WTC11 (cell line): ENCODE results near the gene CCM2. TPM values are rescaled to one million over a fixed set of nuclear protein-coding genes. Genes with fewer than 3 reads are reported as not detected.
"Not testable (repeated sequence)": the region's sequence is repeated elsewhere in the genome, so short reads cannot be mapped to it uniquely, and the experiment has no call there.

Experiments used
- ATAC-seq: fragments of 200-7000 bp; cut with Tn5 transposase; 2 replicates; pipeline ENCODE4 v1.10.0; 2021; ENCODE audit warnings: mild to moderate bottlenecking, moderate library complexity
- CTCF ChIA-PET: fragments of 300-600 bp; sonication (Branson Sonifier 250); formaldehyde crosslinking; loops from one replicate; lab custom pipeline; 2021; ENCODE audit warnings: antibody characterized with exemption; lab: Charles Lee
- POLR2A ChIA-PET: fragments of 350-600 bp; sonication (Branson Sonifier 250); formaldehyde crosslinking; loops from one replicate; lab custom pipeline; 2021; ENCODE audit warnings: antibody characterized with exemption; lab: Charles Lee
- DNase-seq: peaks from one replicate; pipeline ENCODE4 v3.0.0; 2021; ENCODE audit warnings: low spot score
- H3K27ac Mint-ChIP-seq: 2 replicates; pipeline ENCODE4 v1.8.0; 2021; ENCODE audit warnings: mixed read lengths
- H3K27me3 Mint-ChIP-seq: 2 replicates; pipeline ENCODE4 v1.8.0; 2021; ENCODE audit warnings: low read depth, mild to moderate bottlenecking, moderate library complexity, mixed read lengths
- H3K36me3 Mint-ChIP-seq: 2 replicates; pipeline ENCODE4 v1.8.0; 2021; ENCODE audit warnings: mixed read lengths
- H3K4me1 Mint-ChIP-seq: 2 replicates; pipeline ENCODE4 v1.8.0; 2022; ENCODE audit warnings: mixed read lengths
- H3K4me3 Mint-ChIP-seq: 2 replicates; pipeline ENCODE4 v1.8.0; 2021; ENCODE audit warnings: mild to moderate bottlenecking, moderate library complexity, mixed read lengths
- H3K9me3 Mint-ChIP-seq: 2 replicates; pipeline ENCODE4 v1.8.0; 2021; ENCODE audit warnings: mixed read lengths
- CREB1 ChIP-seq: sonication (generic); formaldehyde crosslinking; IDR thresholded peaks from 2 replicates; pipeline ENCODE4 v1.8.0; 2023; ENCODE audit warnings: mild to moderate bottlenecking, missing genetic modification reagents
- CTCF ChIP-seq: fragments of 200-600 bp; IDR thresholded peaks from 2 replicates; pipeline ENCODE4 v1.8.0; 2022; ENCODE audit warnings: antibody characterized with exemption
- IRF1 ChIP-seq: sonication (generic); formaldehyde crosslinking; IDR thresholded peaks from 2 replicates; pipeline ENCODE4 v1.8.0; 2023; ENCODE audit warnings: missing genetic modification reagents
- JUN ChIP-seq: sonication (generic); formaldehyde crosslinking; IDR thresholded peaks from 2 replicates; pipeline ENCODE4 v1.8.0; 2023; ENCODE audit warnings: mild to moderate bottlenecking, missing genetic modification reagents
- NFATC4 ChIP-seq: fragments of 250-450 bp; sonication (Bioruptor Pico); IDR thresholded peaks from 2 replicates; pipeline ENCODE4 v1.9.0; 2021; ENCODE audit warnings: mild to moderate bottlenecking
- NR2C2 ChIP-seq: sonication (generic); formaldehyde crosslinking; IDR thresholded peaks from 2 replicates; pipeline ENCODE4 v1.8.0; 2022; ENCODE audit warnings: mild to moderate bottlenecking, missing genetic modification reagents
- SMAD4 ChIP-seq: sonication (generic); formaldehyde crosslinking; IDR thresholded peaks from 2 replicates; pipeline ENCODE4 v1.8.0; 2022; ENCODE audit warnings: mild to moderate bottlenecking, missing genetic modification reagents
- TP53 ChIP-seq: sonication (generic); formaldehyde crosslinking; IDR thresholded peaks from 2 replicates; pipeline ENCODE4 v1.8.1; 2023; ENCODE audit warnings: mild to moderate bottlenecking, missing genetic modification reagents
- USF1 ChIP-seq: sonication (generic); formaldehyde crosslinking; IDR thresholded peaks from 2 replicates; pipeline ENCODE4 v1.8.0; 2022; ENCODE audit warnings: mild to moderate bottlenecking, missing genetic modification reagents
- ZBTB21 ChIP-seq: sonication (generic); formaldehyde crosslinking; IDR thresholded peaks from 2 replicates; pipeline ENCODE4 v1.8.1; 2023; ENCODE audit warnings: mild to moderate bottlenecking, missing genetic modification reagents, borderline replicate concordance
- ZMAT4 ChIP-seq: fragments of 250-450 bp; sonication (Bioruptor Pico); IDR thresholded peaks from 2 replicates; pipeline ENCODE4 v1.9.0; 2021; ENCODE audit warnings: mild to moderate bottlenecking
- ZNF219 ChIP-seq: sonication (generic); formaldehyde crosslinking; IDR thresholded peaks from 2 replicates; pipeline ENCODE4 v1.8.0; 2023; ENCODE audit warnings: missing genetic modification reagents, mild to moderate bottlenecking, borderline replicate concordance
- ZNF317 ChIP-seq: sonication (generic); formaldehyde crosslinking; IDR thresholded peaks from 2 replicates; pipeline ENCODE4 v1.8.1; 2023; ENCODE audit warnings: low read depth, mild to moderate bottlenecking, moderate library complexity, missing genetic modification reagents, borderline replicate concordance
- ZNF425 ChIP-seq: fragments of 250-450 bp; sonication (Bioruptor Pico); conservative IDR thresholded peaks from 2 replicates; pipeline ENCODE4 v1.9.0; 2021; ENCODE audit warnings: mild to moderate bottlenecking
- total RNA-seq: library from RNA; stranded (reverse); gene quantifications from 3 replicates; pipeline ENCODE4 v1.2.3, GENCODE V29; 2021
- TF ChIP-seq, protein P1 (sequence below): sonication (generic); formaldehyde crosslinking; conservative IDR thresholded peaks from 2 replicates; pipeline ENCODE4 v1.8.1; 2023; ENCODE audit warnings: mild to moderate bottlenecking, low read depth, missing genetic modification reagents, moderate library complexity
- TF ChIP-seq, protein P2 (sequence below): fragments of 250-450 bp; sonication (Bioruptor Pico); IDR thresholded peaks from 2 replicates; pipeline ENCODE4 v1.9.0; 2021; ENCODE audit warnings: mild to moderate bottlenecking
- TF ChIP-seq, protein P3 (sequence below): sonication (generic); formaldehyde crosslinking; IDR thresholded peaks from 2 replicates; pipeline ENCODE4 v1.8.1; 2023; ENCODE audit warnings: mild to moderate bottlenecking, missing genetic modification reagents

CCM2 gene
- total RNA-seq, 1 experiment from 2014 or later: 32.7 TPM

DNA sequence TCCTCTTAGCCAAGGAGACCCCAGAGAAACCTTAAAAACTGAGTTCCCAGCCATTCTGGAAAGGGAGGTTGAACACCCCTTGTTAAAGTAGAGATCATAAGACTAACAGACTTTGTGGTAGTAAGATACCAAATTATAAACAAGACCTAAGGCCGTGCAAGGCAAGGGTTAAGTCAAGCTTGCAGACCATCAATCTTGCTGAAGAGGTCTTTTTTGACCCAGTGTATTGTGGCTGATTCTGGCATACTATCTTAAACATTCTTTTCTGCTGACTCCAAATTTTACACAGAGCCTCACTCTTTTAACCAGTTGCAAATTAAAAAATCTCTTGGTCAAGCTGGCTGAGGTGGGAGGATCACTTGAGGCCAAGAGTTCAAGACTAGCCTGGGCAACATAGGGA is 112.6 kb downstream of the CCM2 start:
- TF ChIP-seq TP53 (CRISPR knock-in tag) (no peak), NFATC4 (CRISPR knock-in tag) (no peak), CREB1 (CRISPR knock-in tag) (no peak), CTCF (no peak), ZNF317 (CRISPR knock-in tag) (no peak), NR2C2 (no peak), ZBTB21 (CRISPR knock-in tag) (no peak)
- TF ChIP-seq, protein P1, sequence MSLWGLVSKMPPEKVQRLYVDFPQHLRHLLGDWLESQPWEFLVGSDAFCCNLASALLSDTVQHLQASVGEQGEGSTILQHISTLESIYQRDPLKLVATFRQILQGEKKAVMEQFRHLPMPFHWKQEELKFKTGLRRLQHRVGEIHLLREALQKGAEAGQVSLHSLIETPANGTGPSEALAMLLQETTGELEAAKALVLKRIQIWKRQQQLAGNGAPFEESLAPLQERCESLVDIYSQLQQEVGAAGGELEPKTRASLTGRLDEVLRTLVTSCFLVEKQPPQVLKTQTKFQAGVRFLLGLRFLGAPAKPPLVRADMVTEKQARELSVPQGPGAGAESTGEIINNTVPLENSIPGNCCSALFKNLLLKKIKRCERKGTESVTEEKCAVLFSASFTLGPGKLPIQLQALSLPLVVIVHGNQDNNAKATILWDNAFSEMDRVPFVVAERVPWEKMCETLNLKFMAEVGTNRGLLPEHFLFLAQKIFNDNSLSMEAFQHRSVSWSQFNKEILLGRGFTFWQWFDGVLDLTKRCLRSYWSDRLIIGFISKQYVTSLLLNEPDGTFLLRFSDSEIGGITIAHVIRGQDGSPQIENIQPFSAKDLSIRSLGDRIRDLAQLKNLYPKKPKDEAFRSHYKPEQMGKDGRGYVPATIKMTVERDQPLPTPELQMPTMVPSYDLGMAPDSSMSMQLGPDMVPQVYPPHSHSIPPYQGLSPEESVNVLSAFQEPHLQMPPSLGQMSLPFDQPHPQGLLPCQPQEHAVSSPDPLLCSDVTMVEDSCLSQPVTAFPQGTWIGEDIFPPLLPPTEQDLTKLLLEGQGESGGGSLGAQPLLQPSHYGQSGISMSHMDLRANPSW (CRISPR knock-in tag): no peak
- Mint-ChIP-seq H3K27ac (peak overlapping the region; percentile 92), H3K9me3 (no peaks in the 10 kb centered on the region), H3K36me3 (peaks cover 13% of the 10 kb centered on the region), H3K4me1 (peaks cover 12% of the 10 kb centered on the region), H3K4me3 (peak overlapping the region; percentile 99), H3K27me3 (peaks cover 21% of the 10 kb centered on the region)
- ATAC-seq: no peak
- ChIA-PET CTCF (interaction anchor here (1.2 to 2.0 kb wide), 2 partner anchors 23 to 264 kb away, joined by 4 to 15 read pairs; no protein-coding TSS in a partner anchor), POLR2A (interaction anchor here (1.4 to 2.2 kb wide), 2 partner anchors 24 to 111 kb away, joined by 5 to 7 read pairs; partner anchors contain the start of gene NACAD)
- DNase-seq: no peak

DNA sequence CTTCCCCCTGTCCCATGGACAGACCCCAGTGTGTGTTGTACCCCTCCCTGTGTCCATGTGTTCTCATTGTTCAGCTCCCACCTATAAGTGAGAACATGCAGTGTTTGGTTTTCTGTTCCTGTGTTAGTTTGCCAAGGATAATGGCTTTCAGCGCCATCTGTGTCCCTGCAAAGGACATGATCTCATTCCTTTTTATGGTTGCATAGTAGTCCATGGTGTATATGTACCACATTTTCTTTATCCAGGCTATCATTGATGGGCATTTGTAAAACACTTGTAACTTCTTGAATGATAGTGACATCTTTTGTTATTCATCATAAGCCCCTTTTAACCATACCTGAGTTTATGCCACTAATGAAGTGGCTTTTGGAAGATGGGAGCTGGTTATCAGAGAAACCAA is 114.3 kb downstream of the CCM2 start:
- Mint-ChIP-seq H3K4me1 (peaks cover 12% of the 10 kb centered on the region), H3K27me3 (peaks cover 21% of the 10 kb centered on the region)
- H3K36me3 Mint-ChIP-seq, H3K9me3 Mint-ChIP-seq, H3K27ac Mint-ChIP-seq, H3K4me3 Mint-ChIP-seq, ATAC-seq, POLR2A ChIA-PET, DNase-seq: not testable (repeated sequence)
- CTCF ChIA-PET: interaction anchor here (0.9 to 1.3 kb wide), 2 partner anchors 22 to 141 kb away, joined by 4 to 5 read pairs; no protein-coding TSS in a partner anchor

DNA sequence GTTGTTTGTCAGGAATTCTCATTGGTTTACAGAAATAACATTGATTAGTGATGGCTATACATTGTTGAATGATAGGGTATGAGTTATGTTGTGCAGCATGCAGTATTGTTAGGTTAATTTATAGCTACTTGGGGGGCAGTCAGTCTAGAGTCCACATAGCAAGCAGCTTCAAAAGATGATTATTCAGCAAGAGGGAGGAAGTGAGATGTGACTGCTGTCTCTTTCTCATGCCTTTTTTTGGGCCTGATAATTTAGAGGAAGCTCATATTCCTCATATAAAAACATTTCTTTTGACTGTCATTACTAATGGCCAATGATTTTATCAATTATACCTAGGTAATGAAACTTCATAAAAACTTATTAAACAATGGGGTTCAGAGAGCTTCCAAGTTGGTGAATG is 114.9 kb downstream of the CCM2 start:
- Mint-ChIP-seq H3K27ac (no peak overlapping the region), H3K27me3 (peaks cover 21% of the 10 kb centered on the region)
- TF ChIP-seq SMAD4 (CRISPR knock-in tag) (no peak), ZMAT4 (CRISPR knock-in tag) (no peak), IRF1 (no peak), USF1 (CRISPR knock-in tag) (no peak), ZNF425 (CRISPR knock-in tag) (no peak), JUN (CRISPR knock-in tag) (no peak), ZNF219 (CRISPR knock-in tag) (no peak)
- TF ChIP-seq, protein P2, sequence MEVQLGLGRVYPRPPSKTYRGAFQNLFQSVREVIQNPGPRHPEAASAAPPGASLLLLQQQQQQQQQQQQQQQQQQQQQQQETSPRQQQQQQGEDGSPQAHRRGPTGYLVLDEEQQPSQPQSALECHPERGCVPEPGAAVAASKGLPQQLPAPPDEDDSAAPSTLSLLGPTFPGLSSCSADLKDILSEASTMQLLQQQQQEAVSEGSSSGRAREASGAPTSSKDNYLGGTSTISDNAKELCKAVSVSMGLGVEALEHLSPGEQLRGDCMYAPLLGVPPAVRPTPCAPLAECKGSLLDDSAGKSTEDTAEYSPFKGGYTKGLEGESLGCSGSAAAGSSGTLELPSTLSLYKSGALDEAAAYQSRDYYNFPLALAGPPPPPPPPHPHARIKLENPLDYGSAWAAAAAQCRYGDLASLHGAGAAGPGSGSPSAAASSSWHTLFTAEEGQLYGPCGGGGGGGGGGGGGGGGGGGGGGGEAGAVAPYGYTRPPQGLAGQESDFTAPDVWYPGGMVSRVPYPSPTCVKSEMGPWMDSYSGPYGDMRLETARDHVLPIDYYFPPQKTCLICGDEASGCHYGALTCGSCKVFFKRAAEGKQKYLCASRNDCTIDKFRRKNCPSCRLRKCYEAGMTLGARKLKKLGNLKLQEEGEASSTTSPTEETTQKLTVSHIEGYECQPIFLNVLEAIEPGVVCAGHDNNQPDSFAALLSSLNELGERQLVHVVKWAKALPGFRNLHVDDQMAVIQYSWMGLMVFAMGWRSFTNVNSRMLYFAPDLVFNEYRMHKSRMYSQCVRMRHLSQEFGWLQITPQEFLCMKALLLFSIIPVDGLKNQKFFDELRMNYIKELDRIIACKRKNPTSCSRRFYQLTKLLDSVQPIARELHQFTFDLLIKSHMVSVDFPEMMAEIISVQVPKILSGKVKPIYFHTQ (CRISPR knock-in tag): no peak
- TF ChIP-seq, protein P3, sequence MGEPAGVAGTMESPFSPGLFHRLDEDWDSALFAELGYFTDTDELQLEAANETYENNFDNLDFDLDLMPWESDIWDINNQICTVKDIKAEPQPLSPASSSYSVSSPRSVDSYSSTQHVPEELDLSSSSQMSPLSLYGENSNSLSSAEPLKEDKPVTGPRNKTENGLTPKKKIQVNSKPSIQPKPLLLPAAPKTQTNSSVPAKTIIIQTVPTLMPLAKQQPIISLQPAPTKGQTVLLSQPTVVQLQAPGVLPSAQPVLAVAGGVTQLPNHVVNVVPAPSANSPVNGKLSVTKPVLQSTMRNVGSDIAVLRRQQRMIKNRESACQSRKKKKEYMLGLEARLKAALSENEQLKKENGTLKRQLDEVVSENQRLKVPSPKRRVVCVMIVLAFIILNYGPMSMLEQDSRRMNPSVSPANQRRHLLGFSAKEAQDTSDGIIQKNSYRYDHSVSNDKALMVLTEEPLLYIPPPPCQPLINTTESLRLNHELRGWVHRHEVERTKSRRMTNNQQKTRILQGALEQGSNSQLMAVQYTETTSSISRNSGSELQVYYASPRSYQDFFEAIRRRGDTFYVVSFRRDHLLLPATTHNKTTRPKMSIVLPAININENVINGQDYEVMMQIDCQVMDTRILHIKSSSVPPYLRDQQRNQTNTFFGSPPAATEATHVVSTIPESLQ (CRISPR knock-in tag): no peak

More for the DNA sequence above, 114.9 kb downstream of the CCM2 start:
- ChIA-PET POLR2A (no interaction called here), CTCF (interaction anchor here (0.7 to 1.3 kb wide), 3 partner anchors 21 to 874 kb away, joined by 3 to 5 read pairs (median 4); no protein-coding TSS in a partner anchor)
- Mint-ChIP-seq H3K4me1 (peaks cover 11% of the 10 kb centered on the region), H3K9me3 (no peaks in the 10 kb centered on the region), H3K4me3 (no peak overlapping the region), H3K36me3 (no peaks in the 10 kb centered on the region; the same call in none of the 2 replicates)
- ATAC-seq (no peak), DNase-seq (no peak)
